Activated naive CD8-positive, alpha-beta T cell treated with anti-CD3 and anti-CD28 coated beads, Interleukin-2, amount 10 ng/mL, durations not matched to agents 7 days and 5 days (primary cell): ENCODE data around the gene TMEM204. TPM values are rescaled to one million over a fixed set of nuclear protein-coding genes. Genes with fewer than 3 reads are reported as not detected.

Source experiments
- ATAC-seq: fragments of 150-1000 bp; cut with Tn5 transposase; one replicate; pipeline ENCODE4 v1.10.0; 2021; ENCODE audit warnings: low read depth, moderate library complexity
- POLR2A ChIA-PET: fragments of 350-600 bp; sonication (Branson Sonifier 250); formaldehyde crosslinking; loops from one replicate; lab custom pipeline; 2021; ENCODE audit warnings: antibody characterized with exemption; lab: Charles Lee
- DNase-seq: peaks from one replicate; pipeline ENCODE4 v3.0.0; 2021
- H3K27ac Mint-ChIP-seq: one replicate; pipeline ENCODE4 v1.8.0; 2022; ENCODE audit warnings: mild to moderate bottlenecking, mixed read lengths
- H3K27me3 Mint-ChIP-seq: one replicate; pipeline ENCODE4 v1.8.0; 2022; ENCODE audit warnings: mild to moderate bottlenecking, moderate library complexity, mixed read lengths
- H3K36me3 Mint-ChIP-seq: one replicate; pipeline ENCODE4 v1.8.0; 2021; ENCODE audit warnings: mild to moderate bottlenecking, mixed read lengths
- H3K4me1 Mint-ChIP-seq: one replicate; pipeline ENCODE4 v1.8.0; 2021; ENCODE audit warnings: mixed read lengths
- H3K4me3 Mint-ChIP-seq: one replicate; pipeline ENCODE4 v1.8.0; 2022; ENCODE audit warnings: mild to moderate bottlenecking, moderate library complexity, mixed read lengths
- H3K9me3 Mint-ChIP-seq: one replicate; pipeline ENCODE4 v1.8.0; 2021; ENCODE audit warnings: mixed read lengths
- total RNA-seq, 2 experiments: library from RNA; stranded (reverse); gene quantifications; one replicate each; pipeline ENCODE4 v1.2.3, GENCODE V29; 2021

Gene TMEM204
- total RNA-seq, 2 experiments from 2014 or later: 68.3 to 72.0 TPM

- ATAC-seq (no peak), DNase-seq (no peak)
- Mint-ChIP-seq H3K27ac (no peak overlapping the region), H3K36me3 (peaks cover 2% of the 10 kb centered on the region), H3K4me3 (no peak overlapping the region), H3K4me1 (no peaks in the 10 kb centered on the region), H3K9me3 (no peaks in the 10 kb centered on the region), H3K27me3 (no peaks in the 10 kb centered on the region)
- POLR2A ChIA-PET: no interaction called here
Observed at GRCh38 chr16:1518626-1519135, 14.8 kb upstream of the TMEM204 start.

GRCh38 chr16:1519831-1520230 lies 13.6 kb upstream of the TMEM204 start:
- DNase-seq (no peak), ATAC-seq (no peak)
- Mint-ChIP-seq H3K36me3 (no peaks in the 10 kb centered on the region), H3K27ac (no peak overlapping the region), H3K4me1 (no peaks in the 10 kb centered on the region), H3K9me3 (no peaks in the 10 kb centered on the region), H3K27me3 (no peaks in the 10 kb centered on the region), H3K4me3 (no peak overlapping the region)
- POLR2A ChIA-PET: no interaction called here

- DNase-seq: no peak
- peaks cover under 1% of the 10 kb centered on the region for H3K4me1 Mint-ChIP-seq
Observed at GRCh38 chr16:1520461-1520860, 13.0 kb upstream of the TMEM204 start.

GRCh38 chr16:1523581-1524245 lies 9.8 kb upstream of the TMEM204 start:
- Mint-ChIP-seq H3K27me3 (no peaks in the 10 kb centered on the region), H3K4me3 (no peak overlapping the region), H3K9me3 (no peaks in the 10 kb centered on the region), H3K27ac (no peak overlapping the region), H3K36me3 (no peaks in the 10 kb centered on the region), H3K4me1 (peaks cover 16% of the 10 kb centered on the region)
- POLR2A ChIA-PET: interaction anchor here (2.0 kb wide), 1 partner anchor 10 kb away, joined by 8 read pairs; the partner anchor contains the start of gene TMEM204
- no peak for ATAC-seq
- DNase-seq: no peak

More at GRCh38 chr16:1520461-1520860, 13.0 kb upstream of the TMEM204 start:
- no peak for ATAC-seq
- H3K27me3 Mint-ChIP-seq: no peaks in the 10 kb centered on the region
- no peak overlapping the region for H3K4me3 Mint-ChIP-seq
- POLR2A ChIA-PET: no interaction called here
- H3K9me3 Mint-ChIP-seq: no peaks in the 10 kb centered on the region
- no peak overlapping the region for H3K27ac Mint-ChIP-seq
- H3K36me3 Mint-ChIP-seq: no peaks in the 10 kb centered on the region

GRCh38 chr16:1524366-1524765 lies 9.1 kb upstream of the TMEM204 start:
- H3K27ac Mint-ChIP-seq: no peak overlapping the region
- no peak overlapping the region for H3K4me3 Mint-ChIP-seq
- no peaks in the 10 kb centered on the region for H3K27me3 Mint-ChIP-seq
- ATAC-seq: no peak
- POLR2A ChIA-PET: interaction anchor here (2.0 kb wide), 1 partner anchor 9 kb away, joined by 8 read pairs; the partner anchor contains the start of gene TMEM204
- H3K36me3 Mint-ChIP-seq: no peaks in the 10 kb centered on the region
- H3K4me1 Mint-ChIP-seq: peaks cover 16% of the 10 kb centered on the region
- DNase-seq: no peak
- no peaks in the 10 kb centered on the region for H3K9me3 Mint-ChIP-seq

- Mint-ChIP-seq H3K4me1 (peaks cover 21% of the 10 kb centered on the region), H3K27ac (peak overlapping the region; percentile 85), H3K9me3 (no peaks in the 10 kb centered on the region), H3K27me3 (no peaks in the 10 kb centered on the region), H3K4me3 (peak overlapping the region; percentile 80), H3K36me3 (no peaks in the 10 kb centered on the region)
- POLR2A ChIA-PET: interaction anchor here (0.6 to 2.5 kb wide), 4 partner anchors 7 to 33 kb away, joined by 3 to 14 read pairs (median 5); partner anchors contain the start of genes TELO2 and TMEM204
- DNase-seq: peak; percentile 55
- peak; percentile 41 for ATAC-seq
Observed at GRCh38 chr16:1525871-1526607, 7.4 kb upstream of the TMEM204 start.

- Mint-ChIP-seq H3K36me3 (no peaks in the 10 kb centered on the region), H3K27ac (peak overlapping the region; percentile 82), H3K27me3 (no peaks in the 10 kb centered on the region), H3K9me3 (no peaks in the 10 kb centered on the region), H3K4me3 (peak overlapping the region; percentile 80), H3K4me1 (peaks cover 21% of the 10 kb centered on the region)
- ATAC-seq: peak; percentile 55
- POLR2A ChIA-PET: interaction anchor here (0.9 to 2.5 kb wide), 3 partner anchors 11 to 179 kb away, joined by 3 to 14 read pairs (median 5); partner anchors contain the start of genes MAPK8IP3 and TELO2
- peak; percentile 62 for DNase-seq
Observed at GRCh38 chr16:1526608-1527555, 6.6 kb upstream of the TMEM204 start.

GRCh38 chr16:1527836-1528811 lies 5.3 kb upstream of the TMEM204 start:
- no peak for ATAC-seq

GRCh38 chr16:1528921-1529537 lies 4.4 kb upstream of the TMEM204 start:
- H3K4me3 Mint-ChIP-seq: no peak overlapping the region
- H3K27ac Mint-ChIP-seq: peak overlapping the region; percentile 75
- DNase-seq (no peak), ATAC-seq (no peak)
- peaks cover 28% of the 10 kb centered on the region for H3K4me1 Mint-ChIP-seq
- no peaks in the 10 kb centered on the region for H3K36me3 Mint-ChIP-seq
- no peaks in the 10 kb centered on the region for H3K27me3 Mint-ChIP-seq
- H3K9me3 Mint-ChIP-seq: no peaks in the 10 kb centered on the region
- POLR2A ChIA-PET: interaction anchor here (1.1 kb wide), 1 partner anchor 9 kb away, joined by 3 read pairs; no protein-coding TSS in a partner anchor

More at GRCh38 chr16:1527836-1528811, 5.3 kb upstream of the TMEM204 start:
- DNase-seq: no peak
- Mint-ChIP-seq H3K9me3 (no peaks in the 10 kb centered on the region), H3K27ac (peak overlapping the region; percentile 84), H3K36me3 (no peaks in the 10 kb centered on the region), H3K4me3 (peak overlapping the region; percentile 28), H3K4me1 (peaks cover 25% of the 10 kb centered on the region), H3K27me3 (no peaks in the 10 kb centered on the region)
- POLR2A ChIA-PET: interaction anchor here (0.9 to 1.9 kb wide), 3 partner anchors 10 to 178 kb away, joined by 3 to 5 read pairs (median 3); partner anchors contain the start of genes MAPK8IP3 and TELO2

GRCh38 chr16:1530349-1530882 lies 3.0 kb upstream of the TMEM204 start:
- H3K4me3 Mint-ChIP-seq: no peak overlapping the region
- H3K27me3 Mint-ChIP-seq: no peaks in the 10 kb centered on the region
- no peaks in the 10 kb centered on the region for H3K9me3 Mint-ChIP-seq
- H3K27ac Mint-ChIP-seq: peak overlapping the region; percentile 52
- peaks cover 30% of the 10 kb centered on the region for H3K4me1 Mint-ChIP-seq
- DNase-seq (no peak), ATAC-seq (no peak)
- POLR2A ChIA-PET: no interaction called here
- H3K36me3 Mint-ChIP-seq: peaks cover 8% of the 10 kb centered on the region

- H3K36me3 Mint-ChIP-seq: peaks cover 9% of the 10 kb centered on the region
- H3K27me3 Mint-ChIP-seq: no peaks in the 10 kb centered on the region
- POLR2A ChIA-PET: no interaction called here
- peaks cover 26% of the 10 kb centered on the region for H3K4me1 Mint-ChIP-seq
- no peaks in the 10 kb centered on the region for H3K9me3 Mint-ChIP-seq
- DNase-seq: no peak
- H3K27ac Mint-ChIP-seq: no peak overlapping the region
- no peak for ATAC-seq
- H3K4me3 Mint-ChIP-seq: no peak overlapping the region
Observed at GRCh38 chr16:1530883-1531637, 2.4 kb upstream of the TMEM204 start.
